Measurements from ENCODE around the gene MSRB2.
A peak's percentile ranks its signal among the peaks of the same experiment; 100 is the strongest.

Gene MSRB2

GRCh38 chr10:23081221-23081750 is 14.1 kb upstream of the MSRB2 start:
- no peak overlapping the region for H3K4me3 ChIP-seq (ENCODE audit: control insufficient read depth, low read depth, low read length)
- TF ChIP-seq CTCF (conservative IDR thresholded peaks at IDR 0.05; ENCODE audit: control insufficient read depth, insufficient read depth, low read depth, low read length): no peak
- DNase-seq (ENCODE audit: low read depth): peak; percentile 22

GRCh38 chr10:23081891-23082290 is 13.5 kb upstream of the MSRB2 start:
- TF ChIP-seq CTCF (conservative IDR thresholded peaks at IDR 0.05; ENCODE audit: control insufficient read depth, insufficient read depth, low read depth, low read length): peak; percentile 43
- peak; percentile 41 for DNase-seq (ENCODE audit: low read depth)
- H3K4me3 ChIP-seq (ENCODE audit: control insufficient read depth, low read depth, low read length): no peak overlapping the region

- H3K4me3 ChIP-seq (ENCODE audit: control insufficient read depth, low read depth, low read length): no peak overlapping the region
- no peak for DNase-seq (ENCODE audit: low read depth)
- TF ChIP-seq CTCF (conservative IDR thresholded peaks at IDR 0.05; ENCODE audit: control insufficient read depth, insufficient read depth, low read depth, low read length): no peak
Measured at GRCh38 chr10:23088609-23089008, 6.8 kb upstream of the MSRB2 start.

- TF ChIP-seq CTCF (conservative IDR thresholded peaks at IDR 0.05; ENCODE audit: control insufficient read depth, insufficient read depth, low read depth, low read length): no peak
- DNase-seq (ENCODE audit: low read depth): peak; percentile 37
- H3K4me3 ChIP-seq (ENCODE audit: control insufficient read depth, low read depth, low read length): peak overlapping the region; percentile 50
Measured at GRCh38 chr10:23094786-23095403, 484 bp upstream of the MSRB2 start.

GRCh38 chr10:23095966-23096801 is 805 bp downstream of the MSRB2 start:
- TF ChIP-seq CTCF (conservative IDR thresholded peaks at IDR 0.05; ENCODE audit: control insufficient read depth, insufficient read depth, low read depth, low read length): no peak
- peak; percentile 76 for DNase-seq (ENCODE audit: low read depth)
- peak overlapping the region; percentile 61 for H3K4me3 ChIP-seq (ENCODE audit: control insufficient read depth, low read depth, low read length)

- DNase-seq (ENCODE audit: low read depth): peak; percentile 95
- peak overlapping the region; percentile 61 for H3K4me3 ChIP-seq (ENCODE audit: control insufficient read depth, low read depth, low read length)
- TF ChIP-seq CTCF (conservative IDR thresholded peaks at IDR 0.05; ENCODE audit: control insufficient read depth, insufficient read depth, low read depth, low read length): no peak
Measured at GRCh38 chr10:23096802-23097549, 1.6 kb downstream of the MSRB2 start.

Data from fibroblast of mammary gland (primary cell).